ENCODE results near the gene CIZ1.

- TF ChIP-seq CTCF (IDR thresholded peaks at IDR 0.05) (no peak), RCOR1 (IDR thresholded peaks at IDR 0.05; ENCODE audit: low read length) (no peak), RAD21 (IDR thresholded peaks at IDR 0.05; ENCODE audit: low read length) (no peak)
Observed at GRCh38 chr9:128174062-128174461, 17.3 kb downstream of the CIZ1 start.

All from SK-N-SH (cell line).